Measurements from ENCODE around the gene ALDH1L2.

The ALDH1L2 gene

DNA sequence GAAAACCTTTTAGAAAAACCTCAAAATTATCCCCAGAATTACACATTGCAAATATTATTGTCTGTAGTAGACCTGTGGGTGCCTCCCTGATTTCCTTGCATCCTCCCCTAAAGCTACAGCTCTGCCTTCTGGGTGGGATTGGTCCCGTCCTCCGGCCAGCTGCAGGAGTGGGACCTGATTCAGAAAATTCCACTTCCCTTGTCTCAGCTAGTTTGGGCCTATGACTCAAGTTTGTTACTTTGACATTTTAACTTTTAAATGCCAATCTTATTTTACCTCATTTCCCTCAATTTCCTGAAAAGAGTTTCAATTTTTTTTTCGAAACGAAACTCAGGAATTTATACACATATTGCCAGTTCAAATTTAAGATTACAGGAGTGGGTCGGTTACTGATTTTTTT, 113.0 kb downstream of the ALDH1L2 start:
- TF ChIP-seq REST (IDR thresholded peaks at IDR 0.05; ENCODE audit: insufficient read depth in 1 of 2, low read depth in 2 of 2, low read length in 2 of 2) (no peak), POLR2AphosphoS5 (IDR thresholded peaks at IDR 0.05; ENCODE audit: low read depth, low read length) (no peak), TAF1 (IDR thresholded peaks at IDR 0.05; ENCODE audit: borderline replicate concordance, insufficient read depth, low read length) (no peak), SIN3A (IDR thresholded peaks at IDR 0.05; ENCODE audit: borderline replicate concordance, insufficient read depth, low read length) (no peak), FOXP2 (optimal IDR thresholded peaks at IDR 0.05; ENCODE audit: borderline replicate concordance, extremely low read depth, extremely low read length, insufficient read depth) (no peak)

All from PFSK-1 (cell line).